A549 (cell line): ENCODE data around the gene TMEM59. TPM values are rescaled to one million over a fixed set of nuclear protein-coding genes. Genes with fewer than 3 reads are reported as not detected.

ENCODE experiments used
- ATAC-seq, 2 experiments: fragments of 200-7000 bp in 1 of 2; fragments of >200 bp in 1 of 2; cut with Nextera tagmentation in 1 of 2; cut with Tn5 transposase in 1 of 2; 3 replicates each; pipeline versions ENCODE4 v1.8.0 to v1.9.1; 2018 to 2020; ENCODE audit warnings: mild to moderate bottlenecking in 1 of 2, moderate library complexity in 1 of 2
- CTCF ChIA-PET: fragments of 300-600 bp; sonication (Branson Sonifier 250); formaldehyde crosslinking; extraction: SDS; loops from one replicate; lab custom pipeline; 2021; ENCODE audit warnings: antibody characterized with exemption, inconsistent platforms; lab: Yijun Ruan, JAX
- POLR2A ChIA-PET: fragments of 350-600 bp; formaldehyde crosslinking; extraction: SDS; loops from one replicate; lab custom pipeline; 2021; ENCODE audit warnings: antibody characterized with exemption, inconsistent platforms; lab: Yijun Ruan, JAX
- DNase-seq, 2 experiments: peaks; one replicate each; pipeline versions ENCODE4 v3.0.0 to v3.0.0-alpha.2; 2011 to 2016; ENCODE audit warnings: low read depth in 1 of 2, low spot score in 1 of 2
- FAIRE-seq: peaks from 2 replicates; lab custom pipeline; 2011; peaks lifted over from hg19 to GRCh38; lab: Jason Lieb, UNC
- H3K27ac ChIP-seq, 2 experiments: fragments of >200 bp; sonication (Bioruptor Twin); formaldehyde crosslinking; 3 replicates each; pipeline ENCODE4 v1.5.1; 2016 to 2017
- H3K4me1 ChIP-seq: fragments of >200 bp; sonication (Bioruptor Twin); formaldehyde crosslinking; 3 replicates; pipeline ENCODE4 v1.6.1; 2016
- H3K4me2 ChIP-seq: fragments of >200 bp; sonication (Bioruptor Twin); formaldehyde crosslinking; 3 replicates; pipeline ENCODE4 v1.6.1; 2016
- H3K4me3 ChIP-seq: fragments of >200 bp; sonication (Bioruptor Twin); formaldehyde crosslinking; 3 replicates; pipeline ENCODE4 v1.5.1; 2016
- H3K9me3 ChIP-seq: fragments of >200 bp; sonication (Bioruptor Twin); formaldehyde crosslinking; 3 replicates; pipeline ENCODE4 v1.6.1; 2016
- BHLHE40 ChIP-seq: IDR thresholded peaks from 2 replicates; pipeline ENCODE4 v1.6.1; 2012; ENCODE audit warnings: low read depth, low read length, inconsistent platforms
- CBX2 ChIP-seq: fragments of 200-600 bp; sonication (generic); IDR thresholded peaks from 2 replicates; pipeline ENCODE4 v1.6.1; 2016; ENCODE audit warnings: low read depth, mild to moderate bottlenecking, borderline replicate concordance
- CEBPB ChIP-seq, 2 experiments: fragments of >200 bp in 1 of 2; sonication (Bioruptor Twin) in 1 of 2; formaldehyde crosslinking in 1 of 2; IDR thresholded peaks; 2 replicates each; pipeline ENCODE4 v1.6.1; 2012 to 2016
- CHD4 ChIP-seq: fragments of 200-600 bp; sonication (generic); IDR thresholded peaks from 2 replicates; pipeline ENCODE4 v1.6.1; 2016; ENCODE audit warnings: antibody characterized with exemption, mild to moderate bottlenecking, borderline replicate concordance
- EHMT2 ChIP-seq: fragments of 200-600 bp; sonication (generic); IDR thresholded peaks from 2 replicates; pipeline ENCODE4 v1.6.1; 2016; ENCODE audit warnings: antibody characterized with exemption, low read depth, mild to moderate bottlenecking, moderate library complexity
- HDAC2 ChIP-seq: fragments of 200-600 bp; sonication (generic); IDR thresholded peaks from 2 replicates; pipeline ENCODE4 v1.6.1; 2016
- HEYL ChIP-seq: fragments of 250-450 bp; sonication (Bioruptor Pico); IDR thresholded peaks from 2 replicates; pipeline ENCODE4 v1.8.0; 2021; ENCODE audit warnings: mild to moderate bottlenecking, moderate library complexity
- HMGXB4 ChIP-seq: fragments of 250-450 bp; sonication (Bioruptor Pico); IDR thresholded peaks from 2 replicates; pipeline ENCODE4 v1.5.0; 2021; ENCODE audit warnings: mild to moderate bottlenecking, moderate library complexity, borderline replicate concordance
- HOXB5 ChIP-seq: fragments of 250-450 bp; sonication (Bioruptor Pico); IDR thresholded peaks from 2 replicates; pipeline ENCODE4 v1.5.0; 2020; ENCODE audit warnings: mild to moderate bottlenecking, moderate library complexity
- JUN ChIP-seq, 2 experiments: fragments of >200 bp; sonication (Bioruptor Twin); formaldehyde crosslinking; IDR thresholded peaks; 2 replicates in 1 of 2; 3 replicates in 1 of 2; pipeline ENCODE4 v1.6.1; 2016 to 2017
- MAZ ChIP-seq: fragments of 150-350 bp; IDR thresholded peaks from 2 replicates; pipeline ENCODE4 v1.6.1; 2014; ENCODE audit warnings: antibody characterized with exemption, low read depth, low read length, borderline replicate concordance
- MYC ChIP-seq: IDR thresholded peaks from 2 replicates; pipeline ENCODE4 v1.6.1; 2012; ENCODE audit warnings: mild to moderate bottlenecking, inconsistent platforms, low read length, improper control_type of control experiment, borderline replicate concordance
- NFE2L2 ChIP-seq: fragments of 150-350 bp; conservative IDR thresholded peaks from 2 replicates; pipeline ENCODE4 v1.6.1; 2014; ENCODE audit warnings: low read length
- NPAS2 ChIP-seq: fragments of 250-450 bp; sonication (Bioruptor Pico); IDR thresholded peaks from 2 replicates; pipeline ENCODE4 v1.8.0; 2022; ENCODE audit warnings: mild to moderate bottlenecking, moderate library complexity, borderline replicate concordance
- PBX3 ChIP-seq: IDR thresholded peaks from 2 replicates; pipeline ENCODE4 v1.6.1; 2012
- POLR2A ChIP-seq: IDR thresholded peaks from 2 replicates; pipeline ENCODE4 v1.6.1; 2012; ENCODE audit warnings: mild to moderate bottlenecking, low read length
- POLR2AphosphoS2 ChIP-seq: conservative IDR thresholded peaks from 2 replicates; pipeline ENCODE4 v1.6.1; 2012; ENCODE audit warnings: low read length, improper control_type of control experiment, inconsistent platforms
- RCOR1 ChIP-seq: fragments of 150-350 bp; IDR thresholded peaks from 2 replicates; pipeline ENCODE4 v1.6.1; 2014; ENCODE audit warnings: antibody characterized with exemption, low read length, low read depth
- REST ChIP-seq: fragments of 200-600 bp; sonication (generic); IDR thresholded peaks from 2 replicates; pipeline ENCODE4 v1.6.1; 2016; ENCODE audit warnings: antibody characterized with exemption, mild to moderate bottlenecking, moderate library complexity
- RNF2 ChIP-seq: fragments of 200-600 bp; sonication (generic); IDR thresholded peaks from 2 replicates; pipeline ENCODE4 v1.6.1; 2016; ENCODE audit warnings: low read depth, mild to moderate bottlenecking, antibody characterized with exemption, moderate library complexity, borderline replicate concordance
- SMC3 ChIP-seq: fragments of >200 bp; sonication (Bioruptor Twin); formaldehyde crosslinking; IDR thresholded peaks from 3 replicates; pipeline ENCODE4 v1.6.1; 2018; ENCODE audit warnings: inconsistent platforms
- TFCP2L1 ChIP-seq: fragments of 250-450 bp; sonication (Bioruptor Pico); IDR thresholded peaks from 2 replicates; pipeline ENCODE4 v1.5.0; 2021; ENCODE audit warnings: mild to moderate bottlenecking
- USF2 ChIP-seq: fragments of 450-650 bp; IDR thresholded peaks from 2 replicates; pipeline ENCODE4 v1.6.1; 2014; ENCODE audit warnings: antibody characterized with exemption
- ZNF302 ChIP-seq: fragments of 250-450 bp; sonication (Bioruptor Pico); IDR thresholded peaks from 2 replicates; pipeline ENCODE4 v1.9.0; 2021; ENCODE audit warnings: inconsistent platforms, mild to moderate bottlenecking, moderate library complexity
- WGBS: methylation state at CpG from one replicate; pipeline ENCODE4 v1.1.6; 2017; ENCODE audit errors: missing lambda C conversion rate; 5-methylcytosine and 5-hydroxymethylcytosine counted together
- polyA plus RNA-seq, 4 experiments: library from polyadenylated mRNA; depleted of rRNA in 3 of 4; stranded (reverse); fragments of >200 nt; fragmentation: RNase III in 1 of 4; extraction: RNeasy Plus Mini Kit Qiagen cat#74134 plus additional on column Dnase treatment in 1 of 4; gene quantifications; 2 replicates in 3 of 4; 3 replicates in 1 of 4; pipeline ENCODE4 v1.2.3, GENCODE V29; 2011 to 2017
- TF ChIP-seq, protein P1 (sequence below): fragments of >200 bp; sonication (Bioruptor Twin); formaldehyde crosslinking; IDR thresholded peaks from 2 replicates; pipeline ENCODE4 v1.6.1; 2016

TMEM59 gene
- polyA plus RNA-seq, 2 of the 4 experiments (the other 2 are of a cell fraction): 114 to 225 TPM

- Histone ChIP-seq H3K27ac (no peak overlapping the region), H3K4me1 (no peaks in the 10 kb centered on the region), H3K4me3 (no peak overlapping the region), H3K9me3 (no peaks in the 10 kb centered on the region), H3K4me2 (no peak overlapping the region)
- ATAC-seq (no peak), FAIRE-seq (no peak), DNase-seq (no peak)
- WGBS: 95% methylated on average over 2 of the region's 2 CpGs
- TF ChIP-seq TFCP2L1 (no peak), POLR2A (no peak), MYC (no peak), EHMT2 (no peak), HOXB5 (CRISPR knock-in tag) (no peak), NPAS2 (CRISPR knock-in tag) (no peak), RNF2 (no peak), HEYL (CRISPR knock-in tag) (no peak), CBX2 (no peak), RCOR1 (no peak), USF2 (no peak), MAZ (no peak), JUN (IDR thresholded peaks at IDR 0.05) (no peak)
- ChIA-PET POLR2A (no interaction called here), CTCF (interaction anchor here (0.6 kb wide), 1 partner anchor 146 kb away, joined by 3 read pairs; no protein-coding TSS in a partner anchor)
Measured at GRCh38 chr1:54045496-54045895, 7.5 kb downstream of the TMEM59 start.

GRCh38 chr1:54041806-54042205, 11.2 kb downstream of the TMEM59 start:
- Histone ChIP-seq H3K4me3 (no peak overlapping the region), H3K9me3 (no peaks in the 10 kb centered on the region), H3K4me1 (no peaks in the 10 kb centered on the region), H3K4me2 (no peak overlapping the region), H3K27ac (no peak overlapping the region)
- ChIA-PET CTCF (no interaction called here), POLR2A (no interaction called here)
- FAIRE-seq (no peak), ATAC-seq (no peak), DNase-seq (no peak)
- WGBS: 2% methylated on average over 1 of the region's 1 CpG
- no peak for TF ChIP-seq CHD4
- no peak for TF ChIP-seq HDAC2
- no peak for TF ChIP-seq PBX3
- TF ChIP-seq NPAS2 (CRISPR knock-in tag): no peak
- TF ChIP-seq POLR2AphosphoS2: no peak
- no peak for TF ChIP-seq HEYL (CRISPR knock-in tag)
- TF ChIP-seq REST: no peak
- no peak for TF ChIP-seq ZNF302 (CRISPR knock-in tag)
- TF ChIP-seq, protein P1, sequence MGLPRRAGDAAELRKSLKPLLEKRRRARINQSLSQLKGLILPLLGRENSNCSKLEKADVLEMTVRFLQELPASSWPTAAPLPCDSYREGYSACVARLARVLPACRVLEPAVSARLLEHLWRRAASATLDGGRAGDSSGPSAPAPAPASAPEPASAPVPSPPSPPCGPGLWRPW: no peak
- TF ChIP-seq EHMT2: no peak
- no peak for TF ChIP-seq CEBPB (IDR thresholded peaks at IDR 0.05)
- no peak for TF ChIP-seq HMGXB4 (CRISPR knock-in tag)
- TF ChIP-seq SMC3: no peak
- no peak for TF ChIP-seq BHLHE40
- TF ChIP-seq NFE2L2: no peak
